DOHH2 (cell line): ENCODE results near the gene SH2D7.

Experiments used
- H3F3A ChIP-seq: fragments of 200-600 bp; sonication (generic), shearing (Covaris generic); 2 replicates; pipeline ENCODE4 v1.6.0; 2016; ENCODE audit warnings: antibody characterized with exemption, mild to moderate bottlenecking; ENCODE audit not compliant: control insufficient read depth, insufficient read depth
- H3K27ac ChIP-seq: fragments of 200-600 bp; sonication (generic); 2 replicates; pipeline ENCODE4 v1.5.1; 2014; ENCODE audit warnings: low read depth, mild to moderate bottlenecking, low read length, moderate library complexity
- H3K27me3 ChIP-seq: fragments of 200-600 bp; sonication (generic); 2 replicates; pipeline ENCODE4 v1.6.1; 2014; ENCODE audit warnings: mild to moderate bottlenecking, low read length, mixed read lengths; ENCODE audit not compliant: control insufficient read depth
- H3K36me3 ChIP-seq: fragments of 200-600 bp; sonication (generic); 2 replicates; pipeline ENCODE4 v1.6.1; 2014; ENCODE audit warnings: mild to moderate bottlenecking, low read length, moderate library complexity, mixed read lengths; ENCODE audit not compliant: control insufficient read depth
- H3K4me1 ChIP-seq: fragments of 200-600 bp; sonication (generic); 2 replicates; pipeline ENCODE4 v1.6.1; 2014; ENCODE audit warnings: mild to moderate bottlenecking, low read length, mixed read lengths; ENCODE audit not compliant: control insufficient read depth
- H3K4me2 ChIP-seq: fragments of 200-600 bp; sonication (generic); 2 replicates; pipeline ENCODE4 v1.6.0; 2014; ENCODE audit warnings: mild to moderate bottlenecking, low read length, moderate library complexity
- H3K4me3 ChIP-seq: fragments of 200-600 bp; sonication (generic); 2 replicates; pipeline ENCODE4 v1.5.1; 2014; ENCODE audit warnings: mild to moderate bottlenecking, low read length, mixed read lengths
- H3K79me2 ChIP-seq: fragments of 200-600 bp; sonication (generic); 2 replicates; pipeline ENCODE4 v1.6.1; 2014; ENCODE audit warnings: mild to moderate bottlenecking, low read length, mixed read lengths; ENCODE audit not compliant: control insufficient read depth
- H3K9me2 ChIP-seq: fragments of 200-600 bp; sonication (generic); replicated peaks from 2 replicates; pipeline ENCODE4 v1.6.1; 2014; ENCODE audit warnings: mild to moderate bottlenecking, low read length, mixed read lengths; ENCODE audit not compliant: control insufficient read depth
- H3K9me3 ChIP-seq: fragments of 200-600 bp; sonication (generic); 2 replicates; pipeline ENCODE4 v1.6.1; 2014; ENCODE audit warnings: antibody characterized with exemption, low read length, mixed read lengths; ENCODE audit not compliant: control insufficient read depth, insufficient read depth
- H4K20me1 ChIP-seq: fragments of 200-600 bp; sonication (generic); 2 replicates; pipeline ENCODE4 v1.6.0; 2014; ENCODE audit warnings: low read depth, mild to moderate bottlenecking, antibody characterized with exemption, low read length, moderate library complexity; ENCODE audit not compliant: control insufficient read depth, insufficient read depth
- EZH2phosphoT487 ChIP-seq: fragments of 200-600 bp; sonication (generic); IDR thresholded peaks from 2 replicates; pipeline ENCODE4 v1.6.1; 2017; ENCODE audit warnings: borderline replicate concordance, mild to moderate bottlenecking, antibody characterized with exemption, low read length, moderate library complexity, mixed read lengths
- TF ChIP-seq, protein P1 (sequence below): fragments of 200-600 bp; sonication (generic); IDR thresholded peaks from one replicate; pipeline ENCODE4 v1.5.1; 2014; ENCODE audit warnings: antibody characterized with exemption, mild to moderate bottlenecking, low read depth, low read length; ENCODE audit not compliant: poor library complexity, severe bottlenecking

SH2D7 gene

DNA sequence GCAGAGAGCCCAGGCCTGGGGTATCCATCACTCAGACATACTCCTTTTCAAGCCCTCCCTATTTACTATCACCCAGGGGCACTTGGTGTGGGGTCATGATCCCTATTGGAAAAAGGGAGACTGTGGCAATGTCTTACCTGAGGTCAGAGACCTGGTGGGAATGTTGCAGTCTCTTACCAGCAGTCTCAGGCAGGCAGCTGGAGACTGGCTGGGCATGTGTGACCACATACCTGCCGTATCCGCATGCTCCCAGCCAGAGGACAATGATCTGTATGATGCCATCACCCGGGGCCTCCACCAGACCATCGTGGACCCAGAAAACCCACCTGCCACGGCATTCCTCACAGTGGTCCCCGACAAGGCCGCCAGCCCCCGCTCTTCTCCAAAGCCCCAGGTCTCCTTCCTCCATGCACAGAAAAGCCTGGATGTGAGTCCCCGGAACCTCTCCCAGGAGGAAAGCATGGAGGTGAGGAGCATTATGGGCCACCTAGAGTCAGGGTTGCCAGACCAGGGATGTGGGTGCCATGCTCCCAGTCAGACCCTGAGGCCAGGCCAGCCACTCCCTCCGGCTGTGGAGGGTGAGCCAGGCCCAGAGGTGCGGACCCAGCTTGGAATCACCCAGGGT lies 5.9 kb downstream of the SH2D7 start:
- TF ChIP-seq, protein P1, sequence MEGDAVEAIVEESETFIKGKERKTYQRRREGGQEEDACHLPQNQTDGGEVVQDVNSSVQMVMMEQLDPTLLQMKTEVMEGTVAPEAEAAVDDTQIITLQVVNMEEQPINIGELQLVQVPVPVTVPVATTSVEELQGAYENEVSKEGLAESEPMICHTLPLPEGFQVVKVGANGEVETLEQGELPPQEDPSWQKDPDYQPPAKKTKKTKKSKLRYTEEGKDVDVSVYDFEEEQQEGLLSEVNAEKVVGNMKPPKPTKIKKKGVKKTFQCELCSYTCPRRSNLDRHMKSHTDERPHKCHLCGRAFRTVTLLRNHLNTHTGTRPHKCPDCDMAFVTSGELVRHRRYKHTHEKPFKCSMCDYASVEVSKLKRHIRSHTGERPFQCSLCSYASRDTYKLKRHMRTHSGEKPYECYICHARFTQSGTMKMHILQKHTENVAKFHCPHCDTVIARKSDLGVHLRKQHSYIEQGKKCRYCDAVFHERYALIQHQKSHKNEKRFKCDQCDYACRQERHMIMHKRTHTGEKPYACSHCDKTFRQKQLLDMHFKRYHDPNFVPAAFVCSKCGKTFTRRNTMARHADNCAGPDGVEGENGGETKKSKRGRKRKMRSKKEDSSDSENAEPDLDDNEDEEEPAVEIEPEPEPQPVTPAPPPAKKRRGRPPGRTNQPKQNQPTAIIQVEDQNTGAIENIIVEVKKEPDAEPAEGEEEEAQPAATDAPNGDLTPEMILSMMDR = no peak
- no peak for TF ChIP-seq EZH2phosphoT487
- H3K4me2 ChIP-seq = no peak overlapping the region
- H3K36me3 ChIP-seq = no peaks in the 10 kb centered on the region
- no peaks in the 10 kb centered on the region for H3K9me3 ChIP-seq
- H3K4me3 ChIP-seq = no peak overlapping the region
- no peaks in the 10 kb centered on the region for H3K4me1 ChIP-seq
- no peak overlapping the region for H3K27ac ChIP-seq
- H3F3A ChIP-seq = no peaks in the 10 kb centered on the region
- H4K20me1 ChIP-seq = 0 out of 2 replicates have a peak, but pooled peaks cover 2% of the 10 kb centered on the region
- H3K9me2 ChIP-seq = no peaks in the 10 kb centered on the region
- H3K79me2 ChIP-seq = no peaks in the 10 kb centered on the region
- H3K27me3 ChIP-seq = peaks cover 20% of the 10 kb centered on the region; the same call in 1 of the 2 replicates

DNA sequence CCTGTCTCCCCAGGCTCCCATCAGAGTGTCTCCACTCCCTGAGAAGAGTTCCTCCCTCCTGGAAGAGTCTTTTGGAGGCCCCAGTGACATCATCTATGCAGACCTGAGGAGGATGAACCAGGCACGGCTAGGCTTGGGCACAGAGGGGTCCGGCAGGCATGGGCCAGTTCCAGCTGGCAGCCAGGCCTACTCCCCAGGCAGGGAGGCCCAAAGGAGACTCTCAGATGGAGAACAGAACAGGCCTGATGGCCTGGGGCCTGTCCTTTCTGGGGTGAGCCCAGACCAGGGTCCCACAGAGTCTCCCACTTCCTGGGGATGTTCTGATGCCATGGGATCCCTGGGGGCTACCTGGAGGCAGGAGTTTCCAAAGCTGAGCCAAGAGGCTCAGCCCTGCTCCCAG lies 8.5 kb downstream of the SH2D7 start:
- no peak overlapping the region for H3K27ac ChIP-seq
- TF ChIP-seq EZH2phosphoT487 = no peak
- TF ChIP-seq, protein P1 = no peak
- no peaks in the 10 kb centered on the region for H4K20me1 ChIP-seq
- H3K79me2 ChIP-seq = no peaks in the 10 kb centered on the region
- no peaks in the 10 kb centered on the region for H3K27me3 ChIP-seq
- no peaks in the 10 kb centered on the region for H3F3A ChIP-seq
- H3K9me2 ChIP-seq = no peaks in the 10 kb centered on the region
- H3K4me1 ChIP-seq = no peaks in the 10 kb centered on the region
- no peak overlapping the region for H3K4me2 ChIP-seq
- H3K36me3 ChIP-seq = no peaks in the 10 kb centered on the region
- no peaks in the 10 kb centered on the region for H3K9me3 ChIP-seq
- no peak overlapping the region for H3K4me3 ChIP-seq

DNA sequence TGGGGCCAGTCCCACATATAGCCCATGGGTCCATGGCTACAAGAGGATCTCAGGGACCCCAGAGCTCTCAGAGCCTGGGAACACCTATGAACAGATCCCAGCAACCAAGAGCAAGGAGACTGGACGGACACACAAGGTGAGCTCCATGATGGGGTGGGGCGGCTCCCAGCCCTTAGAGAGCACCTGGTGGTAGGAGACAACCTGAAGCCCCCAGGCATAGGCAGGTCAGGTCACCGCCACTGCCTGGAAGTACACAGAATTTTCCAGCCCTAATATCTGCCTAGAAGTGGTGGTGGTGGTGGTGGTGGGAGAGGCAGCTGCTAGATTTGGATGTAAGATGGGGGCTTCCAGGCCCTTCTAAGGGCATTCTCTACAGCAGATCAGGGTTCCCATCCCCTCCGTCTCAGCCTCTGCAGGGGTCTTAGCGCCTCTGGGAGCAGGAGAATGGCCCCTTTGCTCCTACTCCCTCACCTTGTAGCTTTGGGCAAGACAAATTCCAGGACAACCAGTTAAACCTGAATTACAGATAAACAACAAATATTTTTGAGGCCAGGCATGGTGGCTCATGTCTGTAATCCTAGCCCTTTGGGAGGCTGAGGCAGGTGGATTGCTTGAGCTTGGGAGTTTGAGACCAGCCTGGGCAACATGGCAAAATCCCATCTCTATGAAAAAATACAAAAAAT lies 9.2 kb downstream of the SH2D7 start:
- no peaks in the 10 kb centered on the region for H3K4me1 ChIP-seq
- no peaks in the 10 kb centered on the region for H3F3A ChIP-seq
- H3K9me2 ChIP-seq = no peaks in the 10 kb centered on the region
- no peak overlapping the region for H3K27ac ChIP-seq
- H4K20me1 ChIP-seq = no peaks in the 10 kb centered on the region
- no peaks in the 10 kb centered on the region for H3K79me2 ChIP-seq
- no peaks in the 10 kb centered on the region for H3K9me3 ChIP-seq
- no peak overlapping the region for H3K4me3 ChIP-seq
- no peak overlapping the region for H3K4me2 ChIP-seq
- TF ChIP-seq EZH2phosphoT487 = no peak
- TF ChIP-seq, protein P1 = no peak
- no peaks in the 10 kb centered on the region for H3K36me3 ChIP-seq
- no peaks in the 10 kb centered on the region for H3K27me3 ChIP-seq
